HG02610 (cell line): Measurements from ENCODE around the gene DDN.
A peak's percentile ranks its signal among the peaks of the same experiment; 100 is the strongest.

Source experiments
- ATAC-seq: cut with Tn5 transposase; IDR thresholded peaks from one replicate; pipeline ENCODE4 v1.9.1; 2021; ENCODE audit warnings: mild to moderate bottlenecking, moderate library complexity; ENCODE audit not compliant: unreplicated experiment

Gene DDN

DNA sequence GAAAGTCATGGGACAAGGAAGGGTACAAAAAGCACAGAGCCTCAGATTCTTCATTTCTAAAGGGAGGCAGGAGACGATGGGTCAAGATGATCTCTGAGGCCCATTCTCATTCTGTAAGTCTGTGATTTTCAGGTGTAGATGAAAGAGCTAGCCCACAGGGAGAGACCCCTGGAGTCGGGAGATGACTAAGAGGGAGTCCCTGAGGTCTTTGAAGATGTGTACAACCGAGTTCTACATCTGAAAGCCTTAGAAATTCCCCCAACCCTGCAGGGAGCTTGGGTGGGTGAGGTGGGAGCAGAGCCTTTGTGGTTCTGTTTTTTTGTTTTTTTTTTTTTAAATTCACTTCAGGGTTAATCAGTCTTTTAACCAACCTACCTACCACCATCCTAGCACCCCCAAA is 30.7 kb downstream of the DDN start:
- ATAC-seq = peak; percentile 42

DNA sequence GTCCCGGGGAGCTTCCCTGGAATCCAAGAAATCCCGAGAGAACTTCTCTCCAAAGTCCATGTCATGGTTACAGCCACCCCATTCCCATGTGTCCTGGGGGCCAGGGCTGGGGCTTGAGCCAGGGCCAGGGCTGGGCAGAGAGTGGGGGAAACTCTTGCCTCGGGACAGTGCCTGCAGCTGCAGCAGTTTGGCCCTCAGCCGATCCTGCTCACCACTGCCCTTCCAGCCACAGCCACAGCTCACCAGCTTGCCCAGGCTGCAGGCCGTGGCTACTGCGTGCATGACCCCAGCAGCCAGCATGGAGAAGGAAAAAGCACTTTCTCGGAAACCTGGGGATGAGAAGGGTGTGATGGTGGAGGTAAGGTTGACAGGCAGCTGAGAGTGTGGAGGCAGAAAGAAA is 31.2 kb downstream of the DDN start:
- ATAC-seq = no peak

DNA sequence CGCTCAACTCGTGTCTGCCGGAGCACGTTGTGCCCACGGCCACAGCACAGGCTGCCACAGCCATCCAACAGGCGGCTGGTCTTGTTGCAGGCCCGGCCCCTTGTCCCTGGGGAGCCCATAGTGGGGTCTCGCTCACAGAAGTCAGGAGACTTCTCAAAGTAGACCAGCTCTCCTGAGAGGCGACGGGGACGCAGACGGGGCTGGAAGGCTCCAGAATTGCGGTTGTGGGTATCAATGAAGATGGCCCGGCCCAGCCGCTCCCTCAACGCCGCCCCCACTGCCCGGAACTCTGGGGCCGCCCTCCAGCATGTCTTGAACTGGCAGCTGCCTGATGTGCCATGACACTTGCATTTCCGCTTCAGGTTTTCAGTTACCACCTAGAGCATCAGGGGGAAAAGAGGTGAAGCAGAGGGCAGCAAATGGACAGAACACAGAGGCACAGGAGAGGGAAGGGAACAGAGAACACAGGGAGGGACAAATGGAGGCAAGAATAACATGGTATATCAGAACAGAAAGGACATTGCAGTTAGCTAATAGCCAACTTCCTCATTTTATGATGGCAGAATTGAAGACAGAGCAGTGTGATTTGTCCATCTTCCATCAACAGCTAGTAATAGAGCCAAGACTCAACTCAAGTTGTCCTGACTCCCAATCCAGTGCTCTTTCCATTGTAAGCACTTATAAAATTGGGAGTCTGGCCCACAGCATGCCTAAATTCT is 32.8 kb downstream of the DDN start:
- ATAC-seq = no peak

DNA sequence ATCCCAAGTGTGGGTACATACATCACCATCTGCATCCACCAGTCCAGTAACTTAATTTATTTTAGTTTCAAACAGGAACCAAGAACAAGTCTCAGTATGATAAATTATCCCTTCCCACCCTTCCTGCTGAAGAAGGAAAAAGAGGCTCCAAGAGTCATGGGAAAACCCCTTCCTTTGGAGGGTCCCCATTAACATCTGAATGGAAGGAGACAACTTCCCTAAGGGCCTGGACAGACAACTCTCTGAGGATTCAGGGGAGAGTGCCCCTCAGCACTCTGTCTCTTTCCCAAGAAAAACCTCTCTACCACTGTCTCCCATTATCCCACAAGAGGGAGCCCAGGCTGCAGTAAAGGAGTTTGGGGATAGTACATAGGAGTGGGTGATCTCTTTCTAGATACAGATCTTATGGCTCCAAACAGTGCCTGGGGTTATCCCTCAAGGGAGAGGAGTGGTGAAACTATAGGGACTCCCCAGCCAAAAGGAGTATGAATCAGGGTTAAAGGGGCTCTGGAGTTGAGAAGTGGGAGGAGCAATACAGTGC is 33.8 kb downstream of the DDN start:
- no peak for ATAC-seq

DNA sequence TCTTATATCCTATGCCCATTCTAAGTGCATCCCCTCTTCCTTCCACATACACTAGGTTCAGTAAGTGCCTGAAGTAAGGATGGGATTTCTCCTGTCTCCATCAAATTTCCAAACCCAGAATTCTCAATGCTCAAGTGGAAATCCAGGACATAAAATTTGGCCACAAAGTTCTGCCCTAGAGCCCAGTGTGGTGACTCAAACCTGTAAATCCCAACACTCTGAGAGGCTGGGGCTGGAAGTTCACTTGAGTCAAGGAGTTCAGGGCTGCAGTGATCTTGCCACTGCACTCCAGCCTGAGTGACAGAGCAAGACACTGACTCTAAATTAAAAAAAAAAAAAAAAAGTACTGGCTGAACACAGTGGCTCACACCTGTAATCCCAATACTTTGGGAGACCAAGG is 37.4 kb downstream of the DDN start:
- no peak for ATAC-seq

DNA sequence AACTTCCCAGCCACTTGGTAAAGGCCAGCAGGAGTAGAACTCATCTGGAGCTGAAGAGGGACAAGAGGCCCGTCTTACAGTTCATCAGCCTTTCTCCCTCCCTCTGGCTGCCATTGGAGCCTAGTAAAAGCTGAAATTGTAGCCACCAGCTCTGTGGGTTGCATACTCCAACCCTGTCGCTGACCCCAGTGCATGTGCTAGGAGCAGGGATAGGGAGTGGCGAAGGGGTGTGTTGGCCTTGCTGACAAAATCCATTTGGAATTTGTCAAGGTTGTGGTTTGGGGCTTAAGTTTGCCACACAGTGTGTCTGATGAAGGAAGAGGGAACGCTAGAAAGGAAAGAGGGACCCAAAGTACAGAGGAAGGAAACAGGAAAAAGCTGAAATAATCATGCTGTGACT is 37.8 kb downstream of the DDN start:
- no peak for ATAC-seq

DNA sequence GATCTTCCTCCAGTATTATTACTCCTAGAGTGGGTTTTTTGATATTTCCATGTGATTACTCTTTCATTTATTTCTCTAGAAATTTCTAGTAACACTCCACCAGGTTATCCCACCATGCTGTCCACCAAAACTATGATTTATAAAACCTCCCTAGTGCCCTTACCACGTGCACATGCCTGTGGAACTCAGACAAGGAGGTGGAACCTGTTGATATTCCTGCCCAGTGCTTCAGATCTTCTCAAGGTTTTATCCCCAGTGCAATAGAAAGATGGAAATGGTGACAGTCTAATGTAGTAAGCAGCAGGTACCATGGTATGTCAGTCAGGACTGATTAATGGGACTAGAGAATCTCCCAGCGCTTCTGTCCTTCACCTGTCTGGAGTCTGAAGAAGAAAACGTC is 38.3 kb downstream of the DDN start:
- no peak for ATAC-seq

DNA sequence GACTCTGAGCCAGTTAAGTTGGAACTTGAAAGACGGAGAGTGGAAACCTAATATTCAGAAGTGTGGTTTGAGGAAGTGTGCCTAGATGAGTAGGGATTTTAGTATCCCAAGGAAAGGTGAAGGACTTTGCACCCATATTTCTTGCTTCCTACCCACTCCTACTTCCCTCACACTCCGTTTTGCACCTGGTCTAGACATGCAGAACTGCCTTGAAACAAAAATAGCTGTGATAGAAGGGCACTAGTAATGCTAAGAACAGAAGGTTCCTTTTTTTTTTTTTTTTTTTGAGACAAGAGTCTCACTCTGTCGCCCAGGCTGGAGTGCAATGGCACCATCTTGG is 41.2 kb downstream of the DDN start:
- no peak for ATAC-seq

DNA sequence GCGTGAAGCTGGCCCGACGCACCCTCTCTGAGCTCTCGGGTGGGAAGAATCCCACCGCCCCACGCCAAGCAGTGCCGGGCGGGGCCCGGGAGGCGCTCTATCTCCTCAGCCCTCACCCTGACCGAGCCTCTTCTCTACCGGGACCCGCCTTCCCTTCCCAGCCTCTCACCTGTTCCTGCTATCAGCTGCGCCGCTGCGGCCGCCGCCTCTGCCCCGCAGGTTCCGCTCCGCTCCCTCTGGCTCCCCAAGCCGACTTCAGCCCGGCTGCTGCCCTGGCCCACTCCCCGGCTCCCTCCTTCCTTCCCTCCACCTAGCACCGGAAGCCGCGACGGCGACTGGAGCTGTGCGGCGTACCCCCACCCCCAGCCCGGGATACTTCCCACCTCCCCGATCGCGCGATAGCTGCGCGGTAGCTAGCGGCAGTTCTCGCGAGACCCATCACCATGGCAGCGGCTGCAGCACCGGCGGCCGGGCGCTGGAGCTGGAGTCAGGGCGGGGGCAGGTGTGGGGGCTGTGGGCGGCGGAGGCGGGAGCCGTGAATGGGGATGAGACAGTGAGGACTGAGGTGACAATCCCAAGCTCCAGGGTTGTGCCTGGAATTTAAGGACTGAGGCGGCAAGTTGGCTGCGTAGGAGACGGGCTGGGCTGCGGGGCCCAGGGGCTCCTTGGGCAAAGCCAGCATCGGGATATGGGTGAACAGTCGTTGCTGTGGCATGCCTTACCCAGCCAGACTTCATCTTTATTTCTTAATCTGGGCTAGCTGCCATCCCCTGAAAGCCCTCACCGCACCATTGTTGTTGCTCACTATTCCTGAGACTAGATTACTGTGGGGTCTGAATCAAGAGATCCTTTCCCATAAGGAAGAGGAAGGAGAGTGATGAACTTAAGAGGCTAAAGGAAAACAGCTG is 41.8 kb downstream of the DDN start, which contains the start of gene ARF3:
ARF3 (minus strand) TSS at position 347 of the 908 bp plus-strand sequence. CDS start 16,392 bp downstream, outside the sequence.
- ATAC-seq = peak; percentile 89

DNA sequence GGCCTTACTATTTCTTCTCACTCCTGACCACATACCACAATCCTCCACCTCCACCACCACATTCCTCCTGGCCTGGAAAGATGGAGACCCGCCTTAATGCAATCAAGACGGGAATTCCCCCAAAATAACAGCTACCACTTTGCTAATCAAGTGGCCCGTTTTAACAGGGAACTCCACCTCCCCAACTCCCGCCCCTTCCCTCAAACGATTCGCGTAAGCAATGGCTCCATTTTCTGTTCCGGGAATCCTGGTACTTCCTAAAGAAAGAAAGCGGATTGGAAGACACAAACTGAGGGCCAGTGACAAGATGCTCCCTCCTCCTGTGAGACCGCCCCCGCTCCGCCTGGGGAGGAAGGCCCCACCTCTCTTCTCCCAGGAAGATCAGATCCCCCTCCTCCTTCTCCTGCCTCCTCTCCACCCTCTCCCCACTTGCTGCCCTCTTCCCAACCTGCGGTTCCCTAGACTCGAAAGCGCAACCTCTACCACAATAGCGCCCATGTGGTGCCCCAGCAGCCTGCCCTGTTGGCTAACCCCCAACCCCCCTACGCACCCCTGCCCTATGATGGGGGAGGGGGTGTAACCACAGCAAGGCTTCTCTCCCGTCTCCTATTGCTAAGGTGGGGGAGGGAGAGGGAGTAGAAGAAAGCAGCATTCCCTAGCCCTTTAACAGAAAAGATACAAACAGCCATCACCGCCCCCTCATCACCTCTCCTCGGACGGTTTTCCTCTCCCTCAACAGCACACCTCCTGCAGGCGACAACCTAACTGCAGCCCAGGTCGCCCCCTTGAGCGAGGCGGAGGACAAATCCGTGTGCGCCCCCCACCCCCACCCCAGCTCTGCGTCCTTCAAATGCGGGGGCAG is 42.7 kb downstream of the DDN start:
- no peak for ATAC-seq

DNA sequence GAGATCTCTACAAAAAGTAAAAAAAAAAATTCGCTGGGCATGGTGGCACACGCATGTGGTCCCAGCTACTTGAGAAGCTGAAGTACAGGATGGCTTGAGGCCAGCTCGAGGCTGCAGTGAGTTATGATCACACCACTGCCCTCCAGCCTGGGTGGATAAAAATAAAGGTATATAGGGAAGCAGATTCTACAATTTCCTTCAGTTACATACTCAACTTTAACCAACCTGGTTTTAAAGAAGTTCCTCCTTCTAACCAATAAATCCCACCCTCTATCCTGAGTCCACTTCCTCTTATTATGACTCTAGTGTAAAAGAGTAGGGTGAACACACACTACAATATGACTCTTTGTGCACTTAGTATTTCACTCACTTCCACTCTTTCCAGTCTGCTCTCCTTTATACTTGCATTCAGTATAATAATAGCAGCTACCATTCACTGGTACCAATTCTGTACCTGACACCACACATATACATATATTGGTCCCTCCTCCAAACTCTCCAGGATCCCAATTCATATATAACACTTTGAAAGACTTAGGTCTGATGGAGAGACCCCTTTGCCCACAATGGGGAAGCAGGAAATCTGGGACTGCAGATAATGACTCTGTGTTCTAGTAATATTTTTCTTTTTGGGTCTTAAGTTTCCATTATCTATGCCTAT is 44.2 kb downstream of the DDN start:
- no peak for ATAC-seq

DNA sequence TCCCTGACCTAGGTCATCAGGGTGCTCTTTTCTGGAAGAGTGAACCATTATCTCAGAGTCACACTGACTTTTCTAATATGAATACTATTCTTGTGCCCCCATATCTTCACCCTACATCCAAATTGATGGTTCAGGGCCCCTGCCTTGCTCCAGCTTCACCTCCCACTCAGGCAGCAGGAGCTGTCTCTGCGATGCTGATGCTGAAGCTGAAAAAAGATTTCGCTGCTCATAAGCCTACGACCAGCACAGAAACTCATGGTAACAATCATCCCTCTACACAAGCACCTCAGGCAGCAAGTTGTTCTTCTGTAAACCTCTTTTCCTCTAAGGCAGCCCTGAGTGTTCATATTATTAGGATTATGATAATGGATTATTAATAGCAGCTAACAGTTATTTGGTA is 45.1 kb downstream of the DDN start:
- ATAC-seq = no peak

DNA sequence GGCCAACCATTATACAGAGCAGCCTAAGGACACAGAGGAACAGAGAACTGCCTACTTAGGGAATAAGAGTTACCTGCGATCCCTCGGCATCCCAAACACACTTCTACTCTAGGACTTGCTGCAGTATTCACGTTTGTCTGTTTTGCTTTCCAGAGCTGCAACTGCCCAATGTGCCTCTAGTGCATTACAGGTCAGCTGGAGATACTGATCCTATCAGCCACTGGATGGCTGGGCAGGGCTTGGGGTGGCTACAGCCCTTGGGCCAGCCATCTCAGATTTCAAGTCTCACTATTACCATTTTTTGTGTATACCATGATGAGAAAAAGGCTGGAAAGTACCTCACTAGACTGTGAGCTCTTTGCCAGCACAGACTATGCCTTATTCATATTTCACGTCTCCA is 46.5 kb downstream of the DDN start:
- no peak for ATAC-seq

DNA sequence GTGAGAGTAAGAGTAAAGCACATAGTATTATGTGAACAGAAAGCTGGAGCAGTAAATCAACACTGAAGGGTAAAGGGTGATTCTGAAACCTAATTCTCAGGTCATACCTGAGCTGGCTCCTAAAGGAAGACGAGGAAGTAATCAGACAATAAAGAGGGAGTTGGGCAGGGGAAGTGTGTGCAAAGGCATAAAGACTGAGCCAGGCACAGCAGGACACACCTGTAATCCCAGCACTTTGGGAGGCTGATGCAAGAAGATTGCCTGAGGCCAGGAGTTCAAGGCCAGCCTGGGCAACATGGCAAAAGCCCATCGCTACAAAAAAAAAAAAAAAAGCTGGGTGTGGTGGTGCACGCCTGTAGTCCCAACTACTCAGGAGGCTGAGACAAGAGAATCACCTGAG is 51.4 kb downstream of the DDN start:
- no peak for ATAC-seq

DNA sequence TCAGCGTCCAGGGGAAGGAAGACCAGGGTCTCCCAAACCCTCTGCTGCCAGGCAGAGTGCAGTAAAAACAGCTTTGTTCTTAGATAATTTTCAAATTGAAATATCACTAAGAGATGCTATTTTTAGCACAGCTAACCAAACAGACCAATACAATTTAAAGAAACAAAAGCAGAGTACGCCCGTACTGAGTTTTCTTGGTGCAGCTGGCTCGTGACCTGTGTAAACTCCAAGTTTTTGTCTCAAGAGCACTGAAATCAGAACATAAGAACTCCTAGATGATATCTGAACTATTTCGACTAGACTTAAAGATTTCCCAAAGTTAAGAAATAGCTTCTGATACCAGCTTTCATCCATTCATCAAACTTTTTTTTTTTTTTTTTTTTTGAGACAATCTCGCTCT is 52.2 kb downstream of the DDN start:
- ATAC-seq = no peak

DNA sequence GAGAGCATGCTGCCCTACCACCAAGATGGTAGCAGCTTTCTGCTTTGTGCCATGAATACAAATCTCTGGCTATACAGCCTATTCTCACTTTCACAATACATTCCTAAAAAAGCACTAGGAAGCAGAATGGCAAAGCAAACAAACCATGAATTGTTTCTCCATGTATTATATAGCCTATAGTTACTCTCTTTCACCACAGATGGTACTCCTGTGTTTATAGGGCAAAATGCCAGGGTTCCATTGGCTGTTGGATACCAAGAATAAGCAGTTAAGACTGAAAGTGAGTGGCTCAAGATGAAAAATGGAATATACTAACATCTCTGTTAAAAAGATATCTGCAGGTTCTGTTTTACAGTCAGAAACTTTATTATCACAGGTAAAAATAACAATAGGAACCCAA is 53.0 kb downstream of the DDN start:
- no peak for ATAC-seq
